PC-9 (cell line): ENCODE results near the gene DPYD.

ENCODE experiments used
- EZH2 ChIP-seq: fragments of 200-600 bp; sonication (generic); IDR thresholded peaks from 2 replicates; pipeline ENCODE4 v1.8.0; 2017; ENCODE audit warnings: antibody characterized with exemption, low read depth
- TF ChIP-seq, protein P1 (sequence below): fragments of 200-600 bp; sonication (generic); conservative IDR thresholded peaks from 2 replicates; pipeline ENCODE4 v1.6.1; 2017; ENCODE audit warnings: mixed run types, antibody characterized with exemption, mild to moderate bottlenecking, moderate library complexity

GRCh38 chr1:97902067-97902466, 18.8 kb downstream of the DPYD start:
- TF ChIP-seq EZH2, result no peak
- TF ChIP-seq, protein P1, sequence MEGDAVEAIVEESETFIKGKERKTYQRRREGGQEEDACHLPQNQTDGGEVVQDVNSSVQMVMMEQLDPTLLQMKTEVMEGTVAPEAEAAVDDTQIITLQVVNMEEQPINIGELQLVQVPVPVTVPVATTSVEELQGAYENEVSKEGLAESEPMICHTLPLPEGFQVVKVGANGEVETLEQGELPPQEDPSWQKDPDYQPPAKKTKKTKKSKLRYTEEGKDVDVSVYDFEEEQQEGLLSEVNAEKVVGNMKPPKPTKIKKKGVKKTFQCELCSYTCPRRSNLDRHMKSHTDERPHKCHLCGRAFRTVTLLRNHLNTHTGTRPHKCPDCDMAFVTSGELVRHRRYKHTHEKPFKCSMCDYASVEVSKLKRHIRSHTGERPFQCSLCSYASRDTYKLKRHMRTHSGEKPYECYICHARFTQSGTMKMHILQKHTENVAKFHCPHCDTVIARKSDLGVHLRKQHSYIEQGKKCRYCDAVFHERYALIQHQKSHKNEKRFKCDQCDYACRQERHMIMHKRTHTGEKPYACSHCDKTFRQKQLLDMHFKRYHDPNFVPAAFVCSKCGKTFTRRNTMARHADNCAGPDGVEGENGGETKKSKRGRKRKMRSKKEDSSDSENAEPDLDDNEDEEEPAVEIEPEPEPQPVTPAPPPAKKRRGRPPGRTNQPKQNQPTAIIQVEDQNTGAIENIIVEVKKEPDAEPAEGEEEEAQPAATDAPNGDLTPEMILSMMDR, result no peak
